PC-9 (cell line): ENCODE measurements around the gene PTPRD. TPM values are rescaled to one million over a fixed set of nuclear protein-coding genes. Genes with fewer than 3 reads are reported as not detected.

Experiments
- BruUV-seq: library from RNA; stranded (reverse); fragments of 400-500 nt; replicated peaks from 2 replicates; lab custom pipeline; 2021; lab: Mats Ljungman, UMichigan
- CTCF ChIA-PET: fragments of 300-600 bp; sonication (Branson Sonifier 250); formaldehyde crosslinking; loops from one replicate; lab custom pipeline; 2022; ENCODE audit warnings: antibody characterized with exemption; lab: Charles Lee
- POLR2A ChIA-PET: fragments of 300-600 bp; sonication (Branson Sonifier 250); formaldehyde crosslinking; loops from one replicate; lab custom pipeline; 2022; ENCODE audit warnings: antibody characterized with exemption; ENCODE audit not compliant: unreplicated experiment; lab: Charles Lee
- DNase-seq, 2 experiments: peaks; one replicate each; pipeline versions ENCODE4 v3.0.0 to v3.0.0-alpha.2; 2015 to 2022; ENCODE audit warnings: mixed read lengths in 1 of 2
- H2AFZ ChIP-seq: fragments of 200-600 bp; sonication (generic); 2 replicates; pipeline ENCODE4 v1.8.1; 2017; ENCODE audit warnings: antibody characterized with exemption
- H3F3A ChIP-seq: fragments of 200-600 bp; sonication (generic); 2 replicates; pipeline ENCODE4 v1.8.1; 2017; ENCODE audit warnings: antibody characterized with exemption, mild to moderate bottlenecking, low read depth; ENCODE audit not compliant: insufficient read depth
- H3K27ac ChIP-seq: fragments of 200-600 bp; sonication (generic); 2 replicates; pipeline ENCODE4 v1.6.1; 2016; ENCODE audit warnings: mixed run types
- H3K27me3 ChIP-seq: fragments of 200-600 bp; sonication (generic); 2 replicates; pipeline ENCODE4 v1.6.1; 2016; ENCODE audit warnings: low read depth, mixed run types; ENCODE audit not compliant: insufficient read depth
- H3K36me3 ChIP-seq: fragments of 200-600 bp; sonication (generic); 2 replicates; pipeline ENCODE4 v1.6.1; 2016; ENCODE audit warnings: low read depth, mixed run types
- H3K4me1 ChIP-seq: fragments of 200-600 bp; sonication (generic); replicated peaks from 2 replicates; pipeline ENCODE4 v1.6.1; 2016; ENCODE audit warnings: mixed run types; ENCODE audit not compliant: insufficient read depth
- H3K4me2 ChIP-seq: fragments of 200-600 bp; sonication (generic); 2 replicates; pipeline ENCODE4 v1.6.1; 2017; ENCODE audit warnings: mixed run types
- H3K4me3 ChIP-seq: fragments of 200-600 bp; sonication (generic); 2 replicates; pipeline ENCODE4 v1.6.1; 2016; ENCODE audit warnings: mixed run types
- H3K79me2 ChIP-seq: fragments of 200-600 bp; sonication (generic); 2 replicates; pipeline ENCODE4 v1.6.1; 2017; ENCODE audit warnings: low read depth, mixed run types
- H3K9me2 ChIP-seq: fragments of 200-600 bp; sonication (generic); 2 replicates; pipeline ENCODE4 v1.8.1; 2017; ENCODE audit warnings: mild to moderate bottlenecking; ENCODE audit not compliant: insufficient read depth
- H3K9me3 ChIP-seq: fragments of 200-600 bp; sonication (generic); 2 replicates; pipeline ENCODE4 v1.8.1; 2016; ENCODE audit warnings: low read depth; ENCODE audit not compliant: insufficient read depth
- H4K20me1 ChIP-seq: fragments of 200-600 bp; sonication (generic); 2 replicates; pipeline ENCODE4 v1.8.1; 2017; ENCODE audit not compliant: insufficient read depth
- EZH2 ChIP-seq: fragments of 200-600 bp; sonication (generic); IDR thresholded peaks from 2 replicates; pipeline ENCODE4 v1.8.0; 2017; ENCODE audit warnings: antibody characterized with exemption, low read depth
- intact Hi-C: fragments of 100-400 bp; cut with micrococcal nuclease; formaldehyde crosslinking; loops from one replicate; pipeline ENCODE4 v1.10.0; 2022; ENCODE audit not compliant: unreplicated experiment
- total RNA-seq: library from RNA; stranded (reverse); gene quantifications from 2 replicates; pipeline ENCODE4 v1.2.3, GENCODE V29; 2021
- TF ChIP-seq, protein P1 (sequence below): fragments of 200-600 bp; sonication (generic); conservative IDR thresholded peaks from 2 replicates; pipeline ENCODE4 v1.6.1; 2017; ENCODE audit warnings: mixed run types, antibody characterized with exemption, mild to moderate bottlenecking, moderate library complexity

Gene PTPRD
- total RNA-seq, 1 experiment from 2014 or later = not detected

DNA sequence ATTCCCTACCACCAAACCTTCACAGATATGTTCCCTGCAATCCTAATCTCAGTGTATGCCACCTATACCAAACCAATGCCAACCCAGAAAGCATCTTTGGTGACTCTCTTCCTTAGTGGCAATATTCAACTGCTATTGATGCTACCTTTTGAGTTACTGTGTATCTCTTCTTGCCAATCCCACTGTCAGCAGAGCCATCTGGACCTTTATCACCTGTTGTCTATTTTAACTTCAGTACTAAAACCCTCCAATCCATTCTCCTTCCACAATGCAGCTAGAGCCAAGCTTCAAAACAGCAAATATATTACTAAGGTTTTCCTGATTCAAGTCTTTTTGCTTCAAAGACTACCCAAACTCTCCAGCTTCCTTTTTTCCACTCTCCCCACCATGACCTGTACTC lies 2036.1 kb downstream of the PTPRD start:
- intact Hi-C loops = no loop called here
- no peaks in the 10 kb centered on the region for H4K20me1 ChIP-seq
- no peaks in the 10 kb centered on the region for H3K9me2 ChIP-seq
- POLR2A ChIA-PET = no interaction called here
- no peaks in the 10 kb centered on the region for H3K79me2 ChIP-seq
- TF ChIP-seq, protein P1, sequence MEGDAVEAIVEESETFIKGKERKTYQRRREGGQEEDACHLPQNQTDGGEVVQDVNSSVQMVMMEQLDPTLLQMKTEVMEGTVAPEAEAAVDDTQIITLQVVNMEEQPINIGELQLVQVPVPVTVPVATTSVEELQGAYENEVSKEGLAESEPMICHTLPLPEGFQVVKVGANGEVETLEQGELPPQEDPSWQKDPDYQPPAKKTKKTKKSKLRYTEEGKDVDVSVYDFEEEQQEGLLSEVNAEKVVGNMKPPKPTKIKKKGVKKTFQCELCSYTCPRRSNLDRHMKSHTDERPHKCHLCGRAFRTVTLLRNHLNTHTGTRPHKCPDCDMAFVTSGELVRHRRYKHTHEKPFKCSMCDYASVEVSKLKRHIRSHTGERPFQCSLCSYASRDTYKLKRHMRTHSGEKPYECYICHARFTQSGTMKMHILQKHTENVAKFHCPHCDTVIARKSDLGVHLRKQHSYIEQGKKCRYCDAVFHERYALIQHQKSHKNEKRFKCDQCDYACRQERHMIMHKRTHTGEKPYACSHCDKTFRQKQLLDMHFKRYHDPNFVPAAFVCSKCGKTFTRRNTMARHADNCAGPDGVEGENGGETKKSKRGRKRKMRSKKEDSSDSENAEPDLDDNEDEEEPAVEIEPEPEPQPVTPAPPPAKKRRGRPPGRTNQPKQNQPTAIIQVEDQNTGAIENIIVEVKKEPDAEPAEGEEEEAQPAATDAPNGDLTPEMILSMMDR = no peak
- no peak for TF ChIP-seq EZH2
- no peak for DNase-seq
- no peak overlapping the region for H3K27ac ChIP-seq
- H3K27me3 ChIP-seq = no peaks in the 10 kb centered on the region
- no TSS peak for BruUV-seq
- no peaks in the 10 kb centered on the region for H3K9me3 ChIP-seq
- no peak overlapping the region for H3K4me2 ChIP-seq
- H2AFZ ChIP-seq = no peak overlapping the region
- H3K4me3 ChIP-seq = no peak overlapping the region
- H3K4me1 ChIP-seq = no peaks in the 10 kb centered on the region
- H3F3A ChIP-seq = no peaks in the 10 kb centered on the region
- CTCF ChIA-PET = no interaction called here
- no peaks in the 10 kb centered on the region for H3K36me3 ChIP-seq

DNA sequence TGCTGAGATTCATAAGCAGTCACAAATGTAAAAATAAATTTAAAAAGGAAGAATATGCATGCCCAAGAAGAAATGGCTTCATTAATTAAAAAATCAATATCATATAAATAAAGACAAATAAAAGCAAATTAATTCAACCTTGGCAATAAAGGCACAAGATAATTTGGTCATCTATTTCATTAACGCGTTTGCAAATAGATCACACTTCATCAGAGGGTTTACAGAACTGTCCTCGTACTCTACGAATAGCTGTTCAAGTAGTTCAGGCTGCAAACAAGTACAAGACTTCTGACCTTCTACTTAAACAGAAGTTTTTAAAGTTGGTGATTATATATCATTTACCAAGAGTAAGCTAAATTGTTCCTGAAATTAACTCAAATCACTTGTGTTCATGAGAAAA lies 2038.0 kb downstream of the PTPRD start:
- intact Hi-C loops = no loop called here
- TF ChIP-seq, protein P1 = no peak
- no peak for TF ChIP-seq EZH2
- H3K27me3 ChIP-seq = no peaks in the 10 kb centered on the region
- H3K9me2 ChIP-seq = no peaks in the 10 kb centered on the region
- H3K9me3 ChIP-seq = no peaks in the 10 kb centered on the region
- H3K27ac ChIP-seq = no peak overlapping the region
- no peaks in the 10 kb centered on the region for H3K79me2 ChIP-seq
- H3K36me3 ChIP-seq = no peaks in the 10 kb centered on the region
- H3K4me1 ChIP-seq = no peaks in the 10 kb centered on the region
- H4K20me1 ChIP-seq = no peaks in the 10 kb centered on the region
- H2AFZ ChIP-seq = no peak overlapping the region
- H3K4me2 ChIP-seq = no peak overlapping the region
- H3K4me3 ChIP-seq = no peak overlapping the region
- no peaks in the 10 kb centered on the region for H3F3A ChIP-seq
- CTCF ChIA-PET = no interaction called here
- POLR2A ChIA-PET = no interaction called here
- no peak for DNase-seq
- BruUV-seq = no TSS peak

DNA sequence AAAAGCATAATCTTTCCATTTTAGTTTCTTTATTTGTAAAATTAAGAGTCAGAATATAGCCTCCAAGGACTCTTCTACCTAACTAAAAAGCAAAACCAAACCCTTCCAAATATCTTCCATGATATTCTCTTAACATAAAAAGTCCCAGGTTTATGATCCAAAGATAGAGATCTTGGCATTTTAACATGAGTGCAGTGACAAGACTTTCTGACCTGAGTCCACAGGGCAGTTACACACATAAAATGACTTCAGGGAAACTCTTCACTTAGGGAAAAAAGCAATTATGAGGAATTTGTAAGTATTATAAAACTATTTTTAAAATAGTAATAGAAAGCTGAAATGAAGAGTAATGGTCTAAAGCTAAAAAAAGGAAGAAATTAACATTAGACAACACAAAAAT lies 2040.6 kb downstream of the PTPRD start:
- CTCF ChIA-PET = no interaction called here

More for the DNA sequence above, 2040.6 kb downstream of the PTPRD start:
- POLR2A ChIA-PET = no interaction called here
- H3K9me2 ChIP-seq = no peaks in the 10 kb centered on the region
- no peak overlapping the region for H3K4me3 ChIP-seq
- no peak for TF ChIP-seq EZH2
- TF ChIP-seq, protein P1 = no peak
- H2AFZ ChIP-seq = no peak overlapping the region
- no peaks in the 10 kb centered on the region for H4K20me1 ChIP-seq
- H3K4me1 ChIP-seq = no peaks in the 10 kb centered on the region
- H3K27ac ChIP-seq = no peak overlapping the region
- no peaks in the 10 kb centered on the region for H3K79me2 ChIP-seq
- no peaks in the 10 kb centered on the region for H3K9me3 ChIP-seq
- no peak for DNase-seq
- no TSS peak for BruUV-seq
- intact Hi-C loops = no loop called here
- H3K27me3 ChIP-seq = no peaks in the 10 kb centered on the region
- H3F3A ChIP-seq = no peaks in the 10 kb centered on the region
- no peak overlapping the region for H3K4me2 ChIP-seq
- H3K36me3 ChIP-seq = no peaks in the 10 kb centered on the region
